ENCODE data around the gene CDON. TPM values are rescaled to one million over a fixed set of nuclear protein-coding genes. Genes with fewer than 3 reads are reported as not detected.

The CDON gene
- total and polyA plus RNA-seq, 8 donors: 0.31 to 80.8 (median 21.2) TPM

GRCh38 chr11:126002181-126002580, 60.5 kb downstream of the CDON start:
- 79 to 86% (median 81%) methylated on average over 4 of the region's 4 CpGs for WGBS, 5 donors
- Histone ChIP-seq H3K4me3 (no peak overlapping the region), H3K36me3 (peaks cover 0 to 60% (median 5%) of the 10 kb centered on the region in 4 donors), H3K27ac (no peak overlapping the region), H3K27me3 (no peaks in the 10 kb centered on the region), H3K4me1 (peaks cover 0 to 3% (median 1%) of the 10 kb centered on the region in 4 donors), H3K9me3 (no peaks in the 10 kb centered on the region)
- DNase-seq: no peak
- intact Hi-C loops (cut with DNase I; ENCODE audit: low total_unique reads): no loop called here
- TF ChIP-seq CTCF (IDR thresholded peaks at IDR 0.05) (no peak), EP300 (IDR thresholded peaks at IDR 0.05) (no peak), POLR2AphosphoS5 (IDR thresholded peaks at IDR 0.05) (no peak), POLR2A (IDR thresholded peaks at IDR 0.05) (no peak)

- Histone ChIP-seq H3K4me3 (no peak overlapping the region), H3K9me3 (no peaks in the 10 kb centered on the region), H3K27me3 (no peaks in the 10 kb centered on the region), H3K4me1 (no peaks in the 10 kb centered on the region), H3K36me3 (peaks cover 0 to 70% (median 13%) of the 10 kb centered on the region in 4 donors), H3K27ac (no peak overlapping the region)
- TF ChIP-seq POLR2AphosphoS5 (IDR thresholded peaks at IDR 0.05): no peak
- TF ChIP-seq CTCF (IDR thresholded peaks at IDR 0.05): no peak
- no peak for TF ChIP-seq POLR2A (IDR thresholded peaks at IDR 0.05)
- TF ChIP-seq EP300 (IDR thresholded peaks at IDR 0.05): no peak
- DNase-seq: no peak
- intact Hi-C loops (cut with DNase I; ENCODE audit: low total_unique reads): no loop called here
- 82 to 93% (median 90%) methylated on average over 6 of the region's 6 CpGs for WGBS, 5 donors
Measured at GRCh38 chr11:125999234-125999880, 63.3 kb downstream of the CDON start.

DNA sequence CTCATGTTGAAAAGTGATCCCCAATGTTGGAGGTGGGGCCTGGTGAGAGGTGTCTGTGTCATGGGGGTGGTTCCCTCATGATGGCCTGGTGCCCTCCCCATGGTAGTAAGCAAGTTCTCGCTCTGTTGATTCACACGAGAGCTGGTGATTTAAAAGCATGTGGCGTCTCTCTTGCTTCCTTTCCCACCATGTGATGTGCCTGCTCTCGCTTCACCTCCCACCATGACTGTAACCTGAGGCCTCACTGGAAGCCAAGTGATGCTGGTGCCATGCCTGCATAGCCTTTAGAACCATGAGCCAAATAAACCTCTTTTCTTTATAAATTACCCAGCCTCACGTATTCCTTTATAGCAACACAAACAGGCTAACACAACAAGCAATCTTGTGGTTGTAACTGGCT, 64.4 kb downstream of the CDON start:
- intact Hi-C loops (cut with DNase I; ENCODE audit: low total_unique reads): no loop called here
- Histone ChIP-seq H3K4me1 (no peaks in the 10 kb centered on the region), H3K9me3 (no peaks in the 10 kb centered on the region), H3K27me3 (no peaks in the 10 kb centered on the region), H3K4me3 (no peak overlapping the region), H3K36me3 (peaks cover 0 to 71% (median 15%) of the 10 kb centered on the region in 4 donors), H3K27ac (no peak overlapping the region)
- WGBS, 5 donors: 91 to 98% (median 94%) methylated on average over 5 of the region's 5 CpGs
- no peak for TF ChIP-seq EP300 (IDR thresholded peaks at IDR 0.05)
- TF ChIP-seq CTCF (IDR thresholded peaks at IDR 0.05): no peak
- no peak for TF ChIP-seq POLR2AphosphoS5 (IDR thresholded peaks at IDR 0.05)
- TF ChIP-seq POLR2A (IDR thresholded peaks at IDR 0.05): no peak
- no peak for DNase-seq

- Histone ChIP-seq H3K27me3 (no peaks in the 10 kb centered on the region), H3K36me3 (peaks cover 0 to 50% (median 15%) of the 10 kb centered on the region in 4 donors), H3K4me1 (no peaks in the 10 kb centered on the region), H3K4me3 (no peak overlapping the region), H3K9me3 (no peaks in the 10 kb centered on the region), H3K27ac (no peak overlapping the region)
- 73 to 87% (median 78%) methylated on average over 5 of the region's 5 CpGs for WGBS, 5 donors
- no peak for TF ChIP-seq POLR2A (IDR thresholded peaks at IDR 0.05)
- TF ChIP-seq POLR2AphosphoS5 (IDR thresholded peaks at IDR 0.05): no peak
- TF ChIP-seq EP300 (IDR thresholded peaks at IDR 0.05): no peak
- TF ChIP-seq CTCF (IDR thresholded peaks at IDR 0.05): no peak
- intact Hi-C loops (cut with DNase I; ENCODE audit: low total_unique reads): no loop called here
- no peak for DNase-seq
Measured at GRCh38 chr11:125995313-125995712, 67.4 kb downstream of the CDON start.
